Posterior cingulate gyrus (tissue), 11 donors: ENCODE results near the gene TBC1D8B.
"Not testable (repeated sequence)": the region's sequence is repeated elsewhere in the genome, so short reads cannot be mapped to it uniquely, and the experiment has no call there.

ENCODE experiments used
- DNase-seq, 10 donors: peaks; one replicate each; pipeline versions ENCODE4 v3.0.0 to v3.0.0-alpha.2; 2020 to 2021; ENCODE audit warnings: mixed read lengths in 3 of 10
- intact Hi-C: fragments of 100-400 bp; cut with DNase I; formaldehyde crosslinking; loops from one replicate; pipeline ENCODE4 v1.15.1; 2023

Gene TBC1D8B

DNA sequence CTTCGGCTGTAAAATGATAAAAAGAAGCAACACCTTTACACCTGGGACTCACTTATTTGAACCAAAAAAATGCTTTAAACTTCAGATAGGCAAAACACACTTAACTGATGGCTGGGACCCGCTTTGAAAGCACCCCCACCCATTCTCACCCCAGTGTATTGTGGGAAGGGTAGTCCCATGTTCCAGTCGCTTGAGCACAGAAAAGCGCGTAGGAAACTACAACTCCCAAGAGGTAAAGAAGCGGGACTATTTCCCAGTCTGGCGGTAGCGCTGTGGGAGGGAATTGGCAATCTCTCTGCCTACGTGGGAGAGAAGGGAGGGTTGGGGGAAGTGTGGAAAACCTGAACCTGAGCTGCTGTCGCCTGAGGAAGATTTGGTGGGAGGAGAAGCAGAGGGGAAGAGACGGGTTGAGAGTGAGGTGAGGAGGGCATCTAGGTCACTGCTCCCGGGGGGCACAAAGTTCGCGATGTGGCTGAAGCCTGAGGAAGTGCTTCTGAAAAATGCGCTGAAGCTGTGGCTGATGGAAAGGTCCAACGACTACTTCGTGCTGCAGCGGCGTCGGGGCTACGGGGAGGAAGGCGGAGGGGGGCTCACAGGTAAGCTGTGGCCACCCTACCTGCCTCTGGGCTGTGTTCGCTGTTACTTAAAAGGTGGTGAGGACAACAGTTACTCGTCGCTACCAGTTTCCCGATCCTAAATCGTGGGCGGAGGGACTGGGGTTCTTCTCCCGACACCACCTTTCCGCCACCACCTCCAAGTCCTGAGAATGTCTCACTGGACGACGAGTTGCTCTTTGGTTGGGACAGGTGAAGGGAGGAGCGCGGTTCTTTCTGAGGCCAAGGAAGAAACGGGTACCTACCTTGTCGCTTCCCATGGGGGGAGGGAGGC, at the start of gene TBC1D8B:
TBC1D8B (plus strand) TSS at position 286 of the 888 bp plus-strand sequence; CDS start at position 467, 181 bp downstream.
- DNase-seq = peak; percentile 38 to 94 (median 66)
- intact Hi-C loops = no loop called here

DNA sequence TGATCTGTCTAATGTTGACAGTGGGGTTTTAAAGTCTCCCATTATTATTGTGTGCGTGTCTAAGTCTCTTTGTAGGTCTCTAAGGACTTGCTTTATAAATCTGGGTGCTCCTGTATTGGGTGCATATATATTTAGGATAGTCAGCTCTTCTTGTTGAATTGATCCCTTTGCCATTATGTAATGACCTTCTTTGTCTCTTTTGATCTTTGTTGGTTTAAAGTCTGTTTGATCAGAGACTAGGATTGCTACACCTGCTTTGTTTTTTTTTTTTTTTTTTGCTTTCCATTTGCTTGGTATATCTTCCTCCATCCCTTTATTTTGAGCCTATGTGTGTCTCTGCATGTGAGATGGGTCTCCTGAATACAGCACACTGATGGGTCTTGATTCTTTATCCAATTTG, 33.2 kb upstream of the TBC1D8B start:
- intact Hi-C loops, DNase-seq: not testable (repeated sequence)

DNA sequence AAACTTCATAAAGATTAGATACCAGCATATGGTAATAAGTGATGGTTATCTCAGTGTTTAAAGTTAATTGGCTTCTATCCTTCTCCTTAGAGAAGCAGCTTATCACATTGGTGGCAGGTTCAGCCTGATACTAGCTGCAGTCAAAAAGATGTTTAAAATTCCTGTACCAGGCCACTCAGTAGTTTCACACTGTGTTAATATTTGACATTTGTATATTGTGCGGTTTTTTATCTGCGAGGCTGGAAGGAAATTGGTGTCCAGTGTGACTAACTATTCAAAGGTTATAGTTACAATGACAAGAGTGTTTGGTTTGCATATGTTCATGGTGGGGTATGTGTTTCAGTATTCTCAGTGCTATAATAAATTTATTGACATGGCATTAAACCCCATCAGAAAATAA, 27.5 kb upstream of the TBC1D8B start:
- no peak for DNase-seq
- intact Hi-C loops = no loop called here

DNA sequence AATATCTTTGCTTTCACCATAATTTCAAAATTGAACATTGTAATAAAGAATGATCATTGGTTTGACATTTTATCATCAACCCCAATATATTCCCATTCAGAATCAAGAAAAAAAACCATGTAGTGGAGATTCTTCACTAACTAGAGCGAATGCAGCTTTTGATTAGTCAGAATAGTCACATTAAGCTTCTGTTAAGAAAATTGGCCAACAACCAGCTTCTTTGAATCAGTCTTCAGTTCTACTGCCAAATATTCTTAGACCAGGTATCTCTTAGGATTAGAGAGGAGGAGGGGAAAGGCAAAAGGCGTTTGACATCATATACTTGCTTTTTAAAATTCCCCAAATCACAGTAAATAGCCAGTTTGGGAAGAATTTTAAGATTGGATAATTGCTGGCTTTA, 22.2 kb upstream of the TBC1D8B start:
- intact Hi-C loops = no loop called here

DNA sequence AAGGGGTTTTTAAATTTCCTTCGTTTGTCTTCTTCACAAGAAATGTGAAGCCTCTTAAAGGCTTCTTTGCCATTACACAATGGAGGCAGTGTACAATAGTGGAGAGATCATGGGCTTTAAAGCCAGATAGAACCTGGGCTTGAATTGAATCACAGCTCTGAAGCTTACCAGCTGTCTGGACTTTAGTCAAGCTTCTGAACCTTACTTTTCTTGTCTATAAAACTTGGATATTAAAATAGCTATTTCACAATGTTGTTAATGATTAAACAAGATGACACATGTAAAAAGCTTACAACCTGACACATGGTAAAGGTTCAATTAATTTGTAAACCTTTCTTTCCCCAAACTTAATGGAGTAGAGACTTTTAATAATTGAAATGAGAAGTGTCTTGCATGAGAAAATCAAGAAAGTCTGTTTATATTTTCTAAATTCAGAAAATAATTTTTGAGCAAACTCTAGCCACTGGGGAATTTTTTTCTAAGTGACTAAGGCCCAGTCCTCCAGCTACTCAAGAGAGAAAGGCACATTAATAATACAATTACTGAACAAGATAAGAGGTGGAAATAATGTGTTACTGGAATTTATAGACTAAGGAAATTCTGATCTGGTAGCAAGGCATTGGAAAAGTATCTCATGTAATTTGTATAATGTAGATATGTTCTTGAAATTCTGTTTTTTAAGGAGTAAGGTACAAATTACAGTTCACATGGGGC, 21.7 kb upstream of the TBC1D8B start:
- intact Hi-C loops = no loop called here
- no peak for DNase-seq

More for the DNA sequence above, 22.2 kb upstream of the TBC1D8B start:
- no peak for DNase-seq

DNA sequence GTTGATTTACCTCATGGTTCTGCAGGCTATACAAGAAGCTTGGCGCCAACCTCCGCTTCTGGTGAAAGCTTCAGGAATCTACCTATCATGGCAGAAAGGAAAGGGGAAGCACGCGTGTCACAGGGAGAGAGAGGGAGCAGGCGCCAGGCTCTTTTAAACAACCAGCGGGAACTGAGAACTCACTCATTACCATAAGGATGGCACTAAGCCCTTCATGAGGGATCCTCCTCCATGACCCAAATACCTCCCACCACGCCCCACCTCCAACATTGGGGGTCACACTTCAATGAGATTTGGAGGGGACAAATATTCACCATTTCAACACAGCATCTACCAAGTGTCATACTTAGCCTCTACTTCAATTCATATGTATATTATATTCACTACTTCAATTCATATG, 18.8 kb upstream of the TBC1D8B start:
- no peak for DNase-seq
- intact Hi-C loops = no loop called here

DNA sequence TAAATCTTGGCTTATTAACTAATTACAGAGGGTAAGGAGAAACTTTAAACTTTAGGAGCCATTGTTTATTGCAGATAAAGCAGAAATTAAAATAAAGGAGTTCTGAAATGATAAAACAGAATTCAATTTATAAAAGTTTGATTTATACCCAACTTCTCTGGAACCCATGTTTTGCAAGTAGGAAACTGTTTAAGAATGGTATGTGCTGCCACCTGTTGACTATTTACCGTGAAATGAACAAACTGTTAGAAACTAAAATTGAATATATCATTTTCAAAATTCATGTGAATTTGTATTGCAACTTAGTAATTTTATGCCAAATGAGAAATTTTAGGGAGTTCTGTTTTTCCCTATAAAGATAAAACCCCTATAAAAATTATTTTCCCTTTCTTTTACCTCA, 11.0 kb upstream of the TBC1D8B start:
- intact Hi-C loops = loop anchor here (5.0 kb wide), 1 partner anchor 309 kb away; no protein-coding TSS in a partner anchor
- DNase-seq = no peak

DNA sequence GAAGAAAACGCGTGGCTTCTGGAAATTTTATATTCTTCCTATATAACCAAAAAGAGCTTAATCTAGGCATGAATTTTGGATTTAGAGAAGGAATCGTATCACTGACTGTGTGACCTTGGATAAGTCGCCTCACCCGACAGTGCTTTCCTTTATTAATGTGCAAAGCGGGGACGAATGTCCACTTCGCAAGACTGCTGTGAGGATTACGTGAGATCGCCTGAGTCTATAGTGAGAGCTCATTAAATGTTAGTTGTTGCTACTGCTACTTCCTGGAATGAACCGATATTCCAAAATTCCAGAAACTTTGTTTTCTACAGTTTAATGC, 448 bp upstream of the TBC1D8B start:
- no peak for DNase-seq
- intact Hi-C loops = no loop called here

DNA sequence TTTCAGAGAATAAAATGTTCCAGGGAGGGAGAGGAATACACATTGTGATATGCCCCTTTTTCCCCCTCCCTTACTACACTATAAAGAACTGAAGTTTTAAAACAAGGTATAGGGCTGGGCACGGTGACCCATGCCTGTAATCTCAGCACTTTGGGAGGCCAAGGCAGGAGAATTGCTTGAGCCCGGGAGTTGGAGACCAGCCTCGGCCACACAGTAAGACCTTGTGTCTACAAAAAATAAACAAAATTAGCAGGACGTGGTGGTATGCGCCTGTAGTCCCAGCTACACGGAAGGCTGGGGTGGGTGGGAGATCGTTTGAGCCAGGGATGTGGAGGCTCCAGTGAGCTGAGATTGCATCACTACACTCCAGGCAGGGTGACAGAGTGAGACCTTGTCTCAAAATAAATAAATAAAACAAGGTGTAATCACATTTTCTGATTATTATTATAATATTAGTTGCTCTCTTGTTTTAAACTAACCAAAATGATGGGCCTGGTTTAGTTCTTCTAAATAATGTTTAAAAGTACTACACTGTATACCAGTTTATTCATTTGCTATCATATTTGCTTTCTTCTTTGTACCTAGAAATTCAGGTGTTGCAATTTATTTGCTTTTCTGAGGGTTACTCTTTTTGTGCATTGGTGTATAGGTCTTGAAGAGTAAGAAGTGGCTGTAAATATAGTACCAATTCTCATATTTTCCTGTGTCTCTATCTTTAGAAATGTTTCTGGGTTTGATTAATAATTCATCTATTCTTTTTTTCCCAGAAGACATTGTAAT, 8.8 kb downstream of the TBC1D8B start:
- peak in 1 of 10 donors; percentile 43 for DNase-seq
- intact Hi-C loops = no loop called here

DNA sequence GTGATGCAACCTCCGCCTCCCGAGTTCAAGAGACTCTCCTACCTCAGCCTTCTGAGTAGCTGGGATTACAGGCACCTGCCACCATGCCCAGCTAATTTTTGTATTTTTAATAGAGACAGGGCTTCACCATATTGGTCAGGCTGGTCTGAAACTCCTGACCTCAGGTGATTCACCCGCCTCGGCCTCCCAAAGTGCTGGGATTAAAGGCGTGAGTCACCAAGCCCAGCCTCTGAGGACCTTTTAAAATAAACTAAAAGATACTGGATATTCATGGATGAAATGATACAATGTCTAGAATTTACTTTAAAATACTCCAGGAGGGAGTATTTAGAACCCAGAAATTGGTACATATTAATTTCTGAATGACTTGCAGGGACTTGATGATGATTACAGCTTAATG, 10.5 kb downstream of the TBC1D8B start:
- intact Hi-C loops, DNase-seq: not testable (repeated sequence)

DNA sequence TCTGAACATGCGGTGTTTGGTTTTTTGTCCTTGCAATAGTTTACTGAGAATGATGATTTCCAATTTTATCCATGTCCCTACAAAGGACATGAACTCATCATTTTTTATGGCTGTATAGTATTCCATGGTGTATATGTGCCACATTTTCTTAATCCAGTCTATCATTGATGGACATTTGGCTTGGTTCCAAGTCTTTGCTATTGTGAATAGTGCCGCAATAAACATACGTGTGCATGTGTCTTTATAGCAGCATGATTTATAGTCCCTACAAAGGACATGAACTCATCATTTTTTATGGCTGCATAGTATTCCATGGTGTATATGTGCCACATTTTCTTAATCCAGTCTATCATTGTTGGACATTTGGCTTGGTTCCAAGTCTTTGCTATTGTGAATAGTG, 11.6 kb downstream of the TBC1D8B start:
- intact Hi-C loops, DNase-seq: not testable (repeated sequence)

DNA sequence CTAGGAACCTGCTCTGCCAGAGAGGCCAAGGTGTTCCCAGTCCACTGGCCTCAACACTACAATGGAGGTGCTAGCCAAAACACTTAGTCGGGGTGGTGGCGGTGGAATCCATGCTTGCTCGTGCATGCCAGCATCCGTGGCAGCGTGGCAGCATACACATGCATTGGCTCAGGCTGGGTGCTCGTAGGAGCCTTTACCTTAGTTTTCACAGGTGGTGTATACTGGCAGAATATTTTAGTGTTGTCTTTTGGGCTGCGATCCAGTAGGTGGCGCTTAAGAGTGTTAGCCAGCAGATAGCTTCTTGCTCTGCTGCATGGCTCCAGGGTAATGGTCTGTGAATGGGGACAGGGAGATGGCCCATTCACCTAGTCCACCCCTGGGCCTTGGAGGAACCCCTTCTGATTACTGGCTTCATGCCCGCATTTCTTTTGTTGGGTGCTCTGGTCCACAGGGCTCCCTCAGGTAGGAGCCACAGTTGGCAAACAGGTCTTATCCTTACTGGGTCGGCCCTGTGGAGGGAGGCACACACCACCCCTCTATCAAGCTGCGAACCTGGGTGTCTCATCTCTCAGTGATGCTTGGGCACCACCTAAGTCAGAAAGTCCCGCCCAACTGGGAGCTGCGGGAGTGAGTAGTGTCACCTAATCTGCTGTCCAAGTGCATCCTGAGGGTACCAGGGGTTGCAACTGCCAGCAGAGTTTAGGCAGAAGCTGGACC, 60.7 kb downstream of the TBC1D8B start:
- intact Hi-C loops = no loop called here
- no peak for DNase-seq

DNA sequence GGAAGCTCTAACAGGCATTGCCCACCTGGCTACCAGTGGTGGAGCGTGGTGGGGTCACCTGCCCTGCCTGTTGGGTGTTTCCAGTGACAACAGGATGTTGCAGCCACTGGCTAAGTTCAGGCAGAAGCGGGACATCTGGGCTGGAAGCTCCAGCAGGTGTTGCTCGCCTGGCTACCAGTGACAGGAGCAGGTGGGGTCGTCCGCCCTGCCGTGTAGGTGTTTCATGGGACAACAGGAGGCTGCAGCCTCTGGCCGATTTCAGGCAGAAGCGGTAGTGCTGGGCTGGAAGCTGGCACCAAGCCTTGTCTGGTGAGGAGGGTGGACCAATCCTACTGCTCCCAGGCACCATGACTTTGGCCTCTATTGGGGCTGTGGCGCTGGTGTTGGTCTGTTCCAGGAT, 61.2 kb downstream of the TBC1D8B start:
- intact Hi-C loops = no loop called here
- DNase-seq = peak in 2 of 10 donors; percentile 29 to 68

DNA sequence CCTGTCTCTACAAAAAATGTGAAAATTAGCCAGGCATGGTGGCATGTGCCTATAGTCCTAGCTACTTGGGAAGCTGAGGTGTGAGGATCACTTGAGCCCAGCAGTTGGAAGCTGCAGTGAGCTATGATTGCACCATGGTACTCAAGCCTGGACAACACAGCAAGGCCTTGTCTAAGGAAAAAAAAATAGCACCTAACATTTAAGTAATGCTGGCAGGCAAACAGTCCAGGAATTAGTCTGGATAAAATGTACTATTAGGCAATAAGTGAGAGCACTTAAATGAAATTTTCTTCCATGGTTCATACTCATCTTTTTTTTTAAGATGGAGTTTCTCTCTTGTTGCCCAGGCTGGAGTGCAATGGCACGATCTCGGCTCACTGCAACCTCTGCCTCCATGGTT, 70.3 kb downstream of the TBC1D8B start:
- DNase-seq, intact Hi-C loops: not testable (repeated sequence)

DNA sequence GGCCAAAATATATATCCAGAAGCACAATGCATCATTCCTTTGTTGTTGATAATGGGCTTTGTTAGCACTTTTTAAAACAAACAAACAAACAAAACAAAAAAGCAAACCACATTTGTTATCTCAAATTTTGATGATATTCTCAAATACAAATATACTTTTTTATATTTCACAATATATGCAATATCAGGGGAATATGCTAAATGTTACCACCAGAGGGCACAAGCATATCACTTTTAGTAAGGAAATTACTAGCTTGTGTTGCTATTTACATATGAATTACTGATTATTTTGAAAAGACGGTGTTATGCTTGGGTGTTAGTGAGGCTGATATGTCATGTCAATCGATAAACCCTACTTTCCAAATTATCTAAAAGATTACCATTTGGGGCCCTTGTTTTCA, 71.6 kb downstream of the TBC1D8B start:
- DNase-seq = no peak
- intact Hi-C loops = no loop called here

DNA sequence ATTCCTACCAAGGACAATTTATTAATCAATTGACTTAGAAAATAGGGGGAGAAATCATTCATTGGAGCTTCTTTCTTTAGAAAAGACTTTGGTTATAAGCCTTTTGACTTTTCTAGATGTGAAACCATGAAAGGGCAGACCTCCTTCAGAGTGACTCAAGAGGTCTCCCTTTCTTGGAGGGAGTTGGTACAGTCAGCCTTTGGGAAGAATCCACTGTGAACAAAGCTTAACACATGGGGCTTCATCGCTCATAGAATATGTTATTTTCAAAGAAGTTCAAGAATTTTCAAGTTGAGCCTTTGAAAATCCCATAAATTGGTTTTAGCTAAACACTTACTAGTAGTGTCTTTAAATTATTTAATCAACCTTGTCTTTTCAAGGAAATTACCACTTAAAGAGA, 72.7 kb downstream of the TBC1D8B start:
- no peak for DNase-seq
- intact Hi-C loops = no loop called here

DNA sequence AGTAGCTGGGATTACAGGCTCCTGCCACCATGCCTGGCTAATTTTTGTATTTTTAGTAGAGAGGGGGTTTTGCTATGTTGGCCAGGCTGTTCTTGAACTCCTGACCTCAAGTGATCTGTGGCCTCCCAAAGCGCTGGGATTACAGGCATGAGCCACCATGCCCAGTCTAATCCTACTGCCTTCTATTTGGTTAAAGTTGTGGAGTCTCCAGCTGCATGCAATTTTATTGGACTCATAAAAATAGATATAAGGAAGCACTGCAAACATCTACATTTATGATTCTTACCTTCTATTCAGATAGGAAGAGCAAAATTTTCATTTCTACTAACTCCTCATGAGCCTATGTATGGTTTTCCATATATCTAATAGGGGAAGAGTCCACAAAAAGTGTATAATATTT, 87.0 kb downstream of the TBC1D8B start:
- no peak for DNase-seq
- intact Hi-C loops = no loop called here

DNA sequence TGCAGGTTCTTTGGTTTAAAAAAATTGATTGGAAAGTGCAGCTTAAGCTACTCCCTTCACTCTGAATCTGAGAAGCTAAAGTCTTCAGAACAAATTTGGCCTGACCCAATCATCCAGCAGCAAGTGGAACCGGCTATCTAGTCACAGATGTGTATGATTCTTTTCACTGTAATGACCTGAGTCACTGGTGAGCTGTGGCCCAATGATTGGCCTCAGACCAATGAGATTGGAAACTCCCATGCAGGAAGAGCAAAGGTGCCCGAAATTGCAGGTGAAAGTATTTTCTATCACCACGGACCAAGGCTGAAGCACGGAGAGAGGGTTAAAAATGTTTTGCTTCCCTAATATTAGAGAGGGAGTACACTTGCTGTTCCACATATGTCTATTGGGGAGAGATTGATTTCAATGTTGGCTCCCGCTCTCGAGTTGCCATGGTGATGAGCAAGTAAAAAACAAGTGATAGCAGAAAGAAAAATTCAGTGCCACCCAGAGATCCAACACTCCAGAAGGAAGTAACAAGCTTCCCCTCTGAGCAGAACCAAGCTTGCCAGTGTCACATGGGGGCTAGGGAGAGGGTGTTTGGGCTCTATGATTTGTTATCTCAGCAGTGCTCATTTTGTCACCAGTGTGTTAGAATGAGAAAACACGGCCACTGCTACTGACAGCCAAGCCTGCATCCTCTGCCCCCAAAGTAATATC, 89.4 kb downstream of the TBC1D8B start:
- DNase-seq = no peak
- intact Hi-C loops = no loop called here

DNA sequence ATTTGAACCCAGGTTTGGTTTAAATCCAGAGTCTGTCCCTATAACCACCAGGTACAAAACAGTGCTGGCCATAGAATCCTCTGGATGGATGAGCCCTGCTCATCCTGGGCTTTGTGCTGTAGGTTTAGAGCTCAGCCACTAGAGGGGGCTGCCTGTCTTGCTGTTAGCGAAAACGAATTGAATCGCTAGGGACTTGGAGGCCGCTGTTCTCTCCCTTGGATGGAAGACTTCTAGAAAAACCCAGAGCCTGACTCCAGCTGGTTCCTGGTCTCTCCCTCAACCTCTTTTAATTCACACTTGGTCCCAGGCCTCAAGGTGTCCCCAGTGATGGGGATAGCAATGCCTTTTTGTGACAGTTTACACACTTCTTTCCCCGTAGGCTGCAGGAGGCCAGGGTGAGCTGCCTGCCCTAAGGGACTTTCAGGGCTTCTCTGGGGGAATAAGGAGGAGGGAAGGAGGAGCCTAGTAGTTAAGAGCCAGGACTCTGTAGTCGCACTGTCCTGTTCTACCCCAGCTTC, 92.0 kb downstream of the TBC1D8B start:
- intact Hi-C loops = no loop called here
- DNase-seq = peak in 8 of 10 donors; percentile 40 to 93 (median 55)
